Spleen (tissue), 13 donors: ENCODE data around the gene KRTAP4-3. TPM values are rescaled to one million over a fixed set of nuclear protein-coding genes. Genes with fewer than 3 reads are reported as not detected.

Experiments
- DNase-seq: peaks from one replicate; pipeline ENCODE4 v3.0.0-alpha.2; 2020
- H3K27ac ChIP-seq, 8 donors: fragments of 200-600 bp; sonication (generic) in 7 of 8; 1 replicate in 4 of 8; 2 replicates in 4 of 8; pipeline versions ENCODE4 v1.5.0 to v1.8.0; 2016 to 2021; ENCODE audit warnings: inconsistent platforms in 4 of 8, mild to moderate bottlenecking in 4 of 8, moderate library complexity in 1 of 8
- H3K27me3 ChIP-seq, 7 donors: fragments of 200-600 bp; sonication (generic) in 6 of 7; replicated peaks in 1 of 7; 1 replicate in 4 of 7; 2 replicates in 3 of 7; pipeline versions ENCODE4 v1.5.0 to v1.8.0; 2016 to 2021; ENCODE audit warnings: inconsistent platforms in 3 of 7, mild to moderate bottlenecking in 1 of 7
- H3K36me3 ChIP-seq, 6 donors: fragments of 200-600 bp; sonication (generic) in 5 of 6; 1 replicate in 4 of 6; 2 replicates in 2 of 6; pipeline versions ENCODE4 v1.5.0 to v1.8.0; 2016 to 2021; ENCODE audit warnings: inconsistent platforms in 2 of 6
- H3K4me1 ChIP-seq, 6 donors: fragments of 200-600 bp; sonication (generic) in 5 of 6; 1 replicate in 3 of 6; 2 replicates in 3 of 6; pipeline versions ENCODE4 v1.5.0 to v1.8.0; 2016 to 2021; ENCODE audit warnings: inconsistent platforms in 3 of 6
- H3K4me3 ChIP-seq, 8 donors: fragments of 200-600 bp; sonication (generic) in 7 of 8; 1 replicate in 4 of 8; 2 replicates in 4 of 8; pipeline versions ENCODE4 v1.5.0 to v1.8.0; 2016 to 2021; ENCODE audit warnings: inconsistent platforms in 4 of 8, mild to moderate bottlenecking in 4 of 8, moderate library complexity in 2 of 8
- H3K9me3 ChIP-seq, 8 donors: fragments of 200-600 bp; sonication (generic) in 7 of 8; 1 replicate in 4 of 8; 2 replicates in 4 of 8; pipeline versions ENCODE4 v1.5.0 to v1.8.0; 2016 to 2021; ENCODE audit warnings: inconsistent platforms in 4 of 8
- POLR2A ChIP-seq, 3 donors: fragments of 450-650 bp; IDR thresholded peaks; one replicate each; pipeline ENCODE4 v1.5.1; 2017; ENCODE audit warnings: antibody characterized with exemption in 3 of 3, mild to moderate bottlenecking in 1 of 3
- POLR2AphosphoS5 ChIP-seq, 3 donors: sonication (generic); formaldehyde crosslinking; IDR thresholded peaks; one replicate each; pipeline ENCODE4 v1.5.1; 2017; ENCODE audit warnings: antibody characterized with exemption in 3 of 3
- WGBS, 5 donors: extraction: QIAGEN DNeasy Blood & Tissue Kit in 3 of 5; methylation state at CpG; one replicate each; pipeline versions ENCODE4 v1.1.5 to v1.1.7; 2013 to 2018; 5-methylcytosine and 5-hydroxymethylcytosine counted together
- intact Hi-C: fragments of 100-400 bp; cut with DNase I; formaldehyde crosslinking; loops from one replicate; pipeline ENCODE4 v1.15.0; 2023; ENCODE audit warnings: low total_unique reads
- long read RNA-seq, 2 donors: transcript quantifications; one replicate each; lab custom pipeline, GENCODE V29; 2026
- polyA plus RNA-seq, 3 donors: library from polyadenylated mRNA; stranded (reverse); fragments of 200-250 nt; gene quantifications; one replicate each; pipeline ENCODE4 v1.2.1, GENCODE V29; 2013
- total RNA-seq, 7 donors: library from RNA; depleted of rRNA in 3 of 7; stranded (reverse); fragments of >200 nt in 3 of 7; fragmentation: NEBNext Ultra II Directional in 4 of 7; extraction: Animal tissue kit (Norgen Biotek cat#: 25700) in 4 of 7; gene quantifications; one replicate each; pipeline versions ENCODE4 v1.1.0 to v1.2.1, GENCODE V29; 2016 to 2021
- TF ChIP-seq, protein P1 (sequence below), 11 experiments: fragments of 200-600 bp in 7 of 11; fragments of 450-650 bp in 4 of 11; sonication (generic) in 4 of 11; IDR thresholded peaks in 8 of 11; conservative IDR thresholded peaks in 3 of 11; 1 replicate in 7 of 11; 2 replicates in 4 of 11; pipeline versions ENCODE4 v1.4.0 to v1.8.0; 2016 to 2021; ENCODE audit warnings: antibody characterized with exemption in 11 of 11, inconsistent platforms in 4 of 11, mild to moderate bottlenecking in 1 of 11
- donor health status: healthy with polysubstance abuse.
- donor health status: DM: no; HTN: no; CAD: no; lungs with moderate emphysema.
- donor health status: DM: no; HTN: no; CAD: no.
- donor health status: Bipolar disorder and iron deficiency.
- donor health status: healthy.
- donor health status: DM: no; HTN: no; CAD: no.
- donor health status: DM: yes; HTN: yes; CAD: no.

The KRTAP4-3 gene
- total RNA-seq (not detected), polyA plus RNA-seq (not detected)
- long read RNA-seq, donor 1, result 0 reads
- long read RNA-seq, donor 2, result 0 reads

- H3K27me3 ChIP-seq, result no peaks in the 10 kb centered on the region
- no peak within 1 kb of the TSS for H3K4me3 ChIP-seq
- H3K27ac ChIP-seq, result no peak within 1 kb of the TSS
- no peaks in the 10 kb centered on the region for H3K36me3 ChIP-seq
- DNase-seq, result no peak
- no peaks in the 10 kb centered on the region for H3K4me1 ChIP-seq
- H3K9me3 ChIP-seq, result no peaks in the 10 kb centered on the region
- TF ChIP-seq POLR2AphosphoS5 (IDR thresholded peaks at IDR 0.05), result no peak
- no peak for TF ChIP-seq POLR2A (IDR thresholded peaks at IDR 0.05)
- TF ChIP-seq, protein P1, sequence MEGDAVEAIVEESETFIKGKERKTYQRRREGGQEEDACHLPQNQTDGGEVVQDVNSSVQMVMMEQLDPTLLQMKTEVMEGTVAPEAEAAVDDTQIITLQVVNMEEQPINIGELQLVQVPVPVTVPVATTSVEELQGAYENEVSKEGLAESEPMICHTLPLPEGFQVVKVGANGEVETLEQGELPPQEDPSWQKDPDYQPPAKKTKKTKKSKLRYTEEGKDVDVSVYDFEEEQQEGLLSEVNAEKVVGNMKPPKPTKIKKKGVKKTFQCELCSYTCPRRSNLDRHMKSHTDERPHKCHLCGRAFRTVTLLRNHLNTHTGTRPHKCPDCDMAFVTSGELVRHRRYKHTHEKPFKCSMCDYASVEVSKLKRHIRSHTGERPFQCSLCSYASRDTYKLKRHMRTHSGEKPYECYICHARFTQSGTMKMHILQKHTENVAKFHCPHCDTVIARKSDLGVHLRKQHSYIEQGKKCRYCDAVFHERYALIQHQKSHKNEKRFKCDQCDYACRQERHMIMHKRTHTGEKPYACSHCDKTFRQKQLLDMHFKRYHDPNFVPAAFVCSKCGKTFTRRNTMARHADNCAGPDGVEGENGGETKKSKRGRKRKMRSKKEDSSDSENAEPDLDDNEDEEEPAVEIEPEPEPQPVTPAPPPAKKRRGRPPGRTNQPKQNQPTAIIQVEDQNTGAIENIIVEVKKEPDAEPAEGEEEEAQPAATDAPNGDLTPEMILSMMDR (IDR thresholded peaks at IDR 0.05 in 8 of 11, conservative IDR thresholded peaks at IDR 0.05 in 3 of 11), result no peak
- intact Hi-C loops, result no loop called here
- 52 to 88% (median 61%) methylated on average over 1 of the region's 1 CpG for WGBS, 5 donors
Observed at GRCh38 chr17:41168121-41168520, at the start of gene KRTAP4-3. Gene KRTAP4-3 (minus strand): TSS chr17:41168221. CDS start chr17:41168172, 49 bp downstream.

DNA sequence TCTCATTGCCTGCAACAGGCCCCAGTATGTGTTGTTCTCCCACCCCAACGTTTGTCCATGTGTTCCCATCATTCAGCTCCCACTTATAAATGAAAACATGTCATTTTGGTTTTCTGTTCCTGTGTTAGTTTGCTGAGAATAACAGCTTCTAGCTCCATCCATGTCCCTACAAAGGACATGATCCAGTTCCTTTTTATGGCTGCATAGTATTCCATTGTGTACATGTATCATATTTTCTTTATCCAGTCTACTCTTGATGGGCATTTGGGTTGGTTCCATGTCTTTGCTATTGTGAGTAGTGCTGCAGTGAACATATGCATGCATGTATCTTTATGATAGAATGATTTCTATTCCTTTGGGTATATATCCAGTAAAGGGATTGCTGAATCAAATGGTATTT, 47.7 kb upstream of the KRTAP4-3 start:
- H3K4me3 ChIP-seq, result no peak overlapping the region
- peaks cover 0 to 7% (median 0%) of the 10 kb centered on the region in 8 donors for H3K9me3 ChIP-seq
- peaks cover 0 to 3% (median 0%) of the 10 kb centered on the region in 6 donors for H3K4me1 ChIP-seq
- peaks cover 0 to 35% (median 4%) of the 10 kb centered on the region in 7 donors for H3K27me3 ChIP-seq
- 65 to 81% (median 72%) methylated on average over 1 of the region's 1 CpG for WGBS, 5 donors
- no peak overlapping the region for H3K27ac ChIP-seq
- TF ChIP-seq, protein P1 (IDR thresholded peaks at IDR 0.05 in 8 of 11, conservative IDR thresholded peaks at IDR 0.05 in 3 of 11), result no peak
- TF ChIP-seq POLR2AphosphoS5 (IDR thresholded peaks at IDR 0.05) (no peak), POLR2A (IDR thresholded peaks at IDR 0.05) (no peak)
- intact Hi-C loops, result no loop called here
- DNase-seq, result no peak
- no peaks in the 10 kb centered on the region for H3K36me3 ChIP-seq

DNA sequence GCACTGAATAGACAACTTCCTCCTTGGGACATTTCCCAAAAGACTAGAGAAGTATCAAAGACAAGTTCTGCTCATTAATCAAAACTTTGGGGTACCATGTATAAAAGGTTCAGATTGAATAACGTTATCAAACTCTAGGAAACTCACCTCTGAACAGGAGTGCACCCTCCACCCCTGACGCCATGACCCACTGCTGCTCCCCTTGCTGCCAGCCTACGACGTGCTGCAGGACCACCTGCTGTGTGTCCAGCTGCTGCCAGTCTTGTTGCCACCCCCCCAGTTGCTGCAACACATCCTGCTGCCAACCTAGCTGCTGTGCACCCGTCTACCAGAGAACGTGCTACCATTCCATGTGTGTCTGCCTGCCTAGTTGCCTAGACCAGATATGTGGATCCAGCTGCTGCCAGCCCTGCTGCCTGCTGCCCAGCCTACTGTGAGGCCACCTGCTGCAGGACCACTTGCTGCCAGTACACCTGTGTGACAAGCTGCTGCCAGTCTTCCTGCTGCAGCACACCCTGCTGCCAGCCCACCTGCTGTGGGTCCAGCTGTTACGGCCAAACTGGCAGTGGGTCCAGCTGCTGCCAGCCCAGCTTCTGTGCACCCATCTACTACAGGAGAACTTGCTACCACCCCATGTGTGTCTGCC, 44.6 kb upstream of the KRTAP4-3 start:
- Histone ChIP-seq H3K4me3 (no peak overlapping the region), H3K27ac (no peak overlapping the region), H3K27me3 (peaks cover 0 to 38% (median 7%) of the 10 kb centered on the region in 7 donors), H3K4me1 (peaks cover 0 to 3% (median 0%) of the 10 kb centered on the region in 6 donors), H3K36me3 (no peaks in the 10 kb centered on the region), H3K9me3 (no peaks in the 10 kb centered on the region)
- TF ChIP-seq POLR2AphosphoS5 (IDR thresholded peaks at IDR 0.05) (no peak), POLR2A (IDR thresholded peaks at IDR 0.05) (no peak)
- TF ChIP-seq, protein P1 (IDR thresholded peaks at IDR 0.05 in 8 of 11, conservative IDR thresholded peaks at IDR 0.05 in 3 of 11), result no peak
- intact Hi-C loops, result no loop called here
- DNase-seq, result no peak
- 70 to 86% (median 79%) methylated on average over 4 to 7 of the region's 7 CpGs for WGBS, 5 donors

DNA sequence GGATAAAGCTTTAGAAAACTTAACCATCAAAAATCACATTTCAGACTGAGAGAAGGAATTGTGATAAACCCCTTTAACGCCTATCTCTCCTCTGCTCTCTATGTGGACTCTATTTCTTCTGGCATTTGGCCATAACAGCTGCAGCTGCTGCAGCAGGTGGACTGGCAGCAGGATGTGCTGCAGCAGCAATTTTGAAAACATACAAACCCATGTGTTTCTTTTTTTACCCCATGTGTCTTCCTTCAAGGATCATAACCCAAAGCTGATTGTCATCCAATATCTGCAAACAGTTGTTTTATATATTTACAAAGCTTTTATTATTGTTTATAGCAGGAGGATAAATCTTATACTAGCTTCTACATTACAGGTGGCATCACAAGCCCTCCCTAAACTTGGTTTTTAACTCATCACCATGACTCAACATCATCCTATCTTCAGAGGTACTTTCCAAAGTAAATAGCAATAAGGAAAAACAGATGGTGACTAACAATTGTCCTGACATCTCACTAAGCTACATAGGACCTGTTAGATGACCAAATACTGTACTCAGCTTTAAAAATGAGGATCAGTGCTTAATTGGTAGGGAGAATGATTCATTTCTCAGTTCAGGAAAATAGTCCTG, 43.9 kb upstream of the KRTAP4-3 start:
- Histone ChIP-seq H3K27me3 (peaks cover 0 to 37% (median 7%) of the 10 kb centered on the region in 7 donors), H3K36me3 (no peaks in the 10 kb centered on the region), H3K4me1 (peaks cover 0 to 3% (median 0%) of the 10 kb centered on the region in 6 donors), H3K4me3 (no peak overlapping the region), H3K9me3 (no peaks in the 10 kb centered on the region), H3K27ac (no peak overlapping the region)
- TF ChIP-seq, protein P1 (IDR thresholded peaks at IDR 0.05 in 8 of 11, conservative IDR thresholded peaks at IDR 0.05 in 3 of 11), result no peak
- TF ChIP-seq POLR2A (IDR thresholded peaks at IDR 0.05), result no peak
- no peak for TF ChIP-seq POLR2AphosphoS5 (IDR thresholded peaks at IDR 0.05)
- 50 to 73% (median 62%) methylated on average over 1 of the region's 1 CpG for WGBS, 5 donors
- DNase-seq, result no peak
- intact Hi-C loops, result no loop called here
